Lower leg skin (tissue), 4 donors: ENCODE results near the gene RAP1A. TPM values are rescaled to one million over a fixed set of nuclear protein-coding genes. Genes with fewer than 3 reads are reported as not detected.
"Not testable (repeated sequence)": the region's sequence is repeated elsewhere in the genome, so short reads cannot be mapped to it uniquely, and the experiment has no call there.

Experiments
- DNase-seq, 2 donors: peaks; one replicate each; pipeline ENCODE4 v3.0.0-alpha.2; 2019; ENCODE audit warnings: low spot score in 2 of 2
- H3K4me3 ChIP-seq: fragments of 200-600 bp; sonication (generic); 2 replicates; pipeline ENCODE4 v1.5.1; 2017; ENCODE audit warnings: mild to moderate bottlenecking, low read depth; ENCODE audit not compliant: poor library complexity, severe bottlenecking
- CTCF ChIP-seq, 3 donors: fragments of 450-650 bp; IDR thresholded peaks; one replicate each; pipeline ENCODE4 v1.5.1; 2016; ENCODE audit warnings: antibody characterized with exemption in 3 of 3, mild to moderate bottlenecking in 3 of 3, moderate library complexity in 2 of 3
- POLR2A ChIP-seq, 2 donors: fragments of 450-650 bp; IDR thresholded peaks; one replicate each; pipeline ENCODE4 v1.6.1; 2016 to 2017; ENCODE audit warnings: antibody characterized with exemption in 2 of 2, mild to moderate bottlenecking in 1 of 2, moderate library complexity in 1 of 2
- WGBS, 2 donors: methylation state at CpG; one replicate each; pipeline ENCODE4 v1.1.5; 2018; 5-methylcytosine and 5-hydroxymethylcytosine counted together
- intact Hi-C: fragments of 100-400 bp; cut with DNase I; formaldehyde crosslinking; loops from one replicate; pipeline ENCODE4 v1.15.0; 2023; ENCODE audit warnings: low total_unique reads
- total RNA-seq, 4 donors: library from RNA; depleted of rRNA; stranded (reverse); fragments of >200 nt; gene quantifications; one replicate each; pipeline ENCODE4 v1.1.0, GENCODE V29; 2016

Gene RAP1A
- total RNA-seq, 4 donors from 2014 or later = 25.5 to 33.8 (median 31.0) TPM

- no peak overlapping the region for H3K4me3 ChIP-seq
- no peak for DNase-seq
- TF ChIP-seq POLR2A (IDR thresholded peaks at IDR 0.05) (no peak), CTCF (IDR thresholded peaks at IDR 0.05) (no peak)
- WGBS, 2 donors = 32 to 46% methylated on average over 1 of the region's 1 CpG
- intact Hi-C loops = no loop called here
These were observed 5.7 kb downstream of the RAP1A start for GRCh38 chr1:111625276-111625675.

GRCh38 chr1:111628153-111628552 is 8.6 kb downstream of the RAP1A start:
- no peak overlapping the region for H3K4me3 ChIP-seq
- DNase-seq = no peak
- WGBS, 2 donors = 43 to 46% methylated on average over 2 of the region's 2 CpGs
- TF ChIP-seq CTCF (IDR thresholded peaks at IDR 0.05) (no peak), POLR2A (IDR thresholded peaks at IDR 0.05) (no peak)
- intact Hi-C loops = no loop called here

- no peak for DNase-seq
- no peak overlapping the region for H3K4me3 ChIP-seq
- intact Hi-C loops = no loop called here
- 88 to 89% methylated on average over 4 of the region's 4 CpGs for WGBS, 2 donors
- TF ChIP-seq CTCF (IDR thresholded peaks at IDR 0.05) (no peak), POLR2A (IDR thresholded peaks at IDR 0.05) (no peak)
These were observed 9.8 kb downstream of the RAP1A start for GRCh38 chr1:111629190-111629954.

DNA sequence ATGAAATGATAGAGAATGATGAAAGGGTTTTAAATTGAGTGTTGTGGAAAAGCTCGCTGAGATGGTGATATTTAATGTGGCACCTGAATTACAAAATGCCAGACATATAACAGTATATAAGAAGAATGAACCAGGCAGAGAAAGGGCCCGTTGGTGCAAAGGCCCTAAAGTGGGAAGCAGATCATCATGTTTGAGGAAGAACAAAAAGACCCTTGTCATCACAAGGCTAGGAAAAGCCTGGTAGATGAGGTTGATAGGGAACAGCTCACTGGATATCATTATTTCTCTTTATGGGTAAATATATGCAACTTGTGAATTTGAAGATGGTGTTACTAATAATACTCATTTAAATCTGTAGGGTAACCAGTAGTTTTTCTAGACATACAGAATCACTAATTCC is 11.0 kb downstream of the RAP1A start:
- WGBS, 2 donors = 80 to 88% methylated on average over 2 of the region's 2 CpGs
- H3K4me3 ChIP-seq = no peak overlapping the region
- intact Hi-C loops = no loop called here
- TF ChIP-seq CTCF (IDR thresholded peaks at IDR 0.05) = no peak
- TF ChIP-seq POLR2A (IDR thresholded peaks at IDR 0.05) = no peak
- no peak for DNase-seq

DNA sequence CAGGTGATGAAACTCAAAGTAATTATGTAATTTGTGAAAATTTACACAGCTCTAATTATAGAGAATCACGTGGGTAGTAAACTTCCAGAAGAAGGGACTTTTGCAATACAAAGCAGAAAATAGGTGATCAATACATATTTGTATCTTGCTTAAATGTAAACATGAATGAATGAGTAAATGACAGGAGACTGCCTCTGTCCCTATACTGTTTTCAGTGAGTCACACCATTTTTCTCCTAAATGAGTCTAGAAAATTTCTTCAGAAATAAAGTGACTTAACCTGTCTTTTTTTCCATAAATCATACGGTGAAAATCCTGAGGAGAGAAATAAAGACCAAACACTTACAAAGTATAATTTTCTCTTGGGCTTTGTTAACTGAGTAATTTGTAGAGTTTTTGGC is 11.9 kb downstream of the RAP1A start:
- 61 to 74% methylated on average over 2 of the region's 2 CpGs for WGBS, 2 donors
- no peak for DNase-seq
- H3K4me3 ChIP-seq = no peak overlapping the region
- TF ChIP-seq CTCF (IDR thresholded peaks at IDR 0.05) (no peak), POLR2A (IDR thresholded peaks at IDR 0.05) (no peak)
- intact Hi-C loops = no loop called here

- 96 to 98% methylated on average over 4 of the region's 4 CpGs for WGBS, 2 donors
- intact Hi-C loops, DNase-seq, H3K4me3 ChIP-seq: not testable (repeated sequence)
These were observed 13.2 kb downstream of the RAP1A start for GRCh38 chr1:111632771-111633170.
